Astrocyte of the cerebellum (primary cell): ENCODE results near the gene CALHM1.
"Not testable (repeated sequence)": the region's sequence is repeated elsewhere in the genome, so short reads cannot be mapped to it uniquely, and the experiment has no call there.

ENCODE experiments used
- DNase-seq: peaks from one replicate; pipeline ENCODE4 v3.0.0-alpha.2; 2011; ENCODE audit warnings: low read depth
- H3K4me3 ChIP-seq: 2 replicates; pipeline ENCODE4 v1.5.1; 2011; ENCODE audit warnings: mild to moderate bottlenecking, low read depth, low read length, moderate library complexity
- CTCF ChIP-seq: IDR thresholded peaks from 2 replicates; pipeline ENCODE4 v1.5.1; 2012; ENCODE audit warnings: low read length, low read depth, moderate library complexity, mild to moderate bottlenecking; ENCODE audit errors: missing control alignments
- in situ Hi-C: cut with HindIII; loops from 2 replicates; pipeline ENCODE4 v1.10.0; 2017; ENCODE audit warnings: low sequenced_read_pairs

Gene CALHM1

GRCh38 chr10:103427866-103428265 lies 30.8 kb downstream of the CALHM1 start:
- no peak for DNase-seq
- in situ Hi-C loops, result no loop called here
- H3K4me3 ChIP-seq, result no peak overlapping the region
- no peak for TF ChIP-seq CTCF

DNA sequence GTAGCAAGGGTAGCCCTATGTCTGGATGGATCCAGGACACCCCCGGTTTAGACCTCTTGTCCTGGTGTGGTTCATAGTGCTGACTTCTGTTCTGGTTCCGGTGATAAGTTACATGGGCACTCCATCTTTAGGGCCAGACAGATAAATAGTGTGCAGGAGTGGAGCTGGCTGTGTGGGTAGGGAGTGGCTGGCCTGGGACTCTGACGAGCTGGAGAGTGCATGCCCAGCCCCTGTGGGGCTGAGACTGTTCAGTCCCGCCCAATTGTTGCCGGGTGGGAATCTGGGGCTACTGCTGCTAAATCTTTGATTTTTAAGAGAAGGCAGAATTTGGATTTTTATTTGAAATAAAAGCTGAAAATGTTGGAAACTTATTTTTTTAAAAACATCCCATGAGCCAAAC lies 35.0 kb downstream of the CALHM1 start:
- in situ Hi-C loops, result no loop called here
- no peak for DNase-seq
- no peak overlapping the region for H3K4me3 ChIP-seq
- TF ChIP-seq CTCF, result no peak

GRCh38 chr10:103419101-103419500 lies 39.6 kb downstream of the CALHM1 start:
- TF ChIP-seq CTCF, result no peak
- in situ Hi-C loops, result loop anchor here (10.0 kb wide), 1 partner anchor 56 kb away; the partner anchor contains the start of gene CALHM3
- no peak overlapping the region for H3K4me3 ChIP-seq
- no peak for DNase-seq

GRCh38 chr10:103417601-103418000 lies 41.1 kb downstream of the CALHM1 start:
- no peak for TF ChIP-seq CTCF
- no peak for DNase-seq
- H3K4me3 ChIP-seq, result no peak overlapping the region
- in situ Hi-C loops, result loop anchor here (10.0 kb wide), 1 partner anchor 57 kb away; the partner anchor contains the start of gene CALHM3

DNA sequence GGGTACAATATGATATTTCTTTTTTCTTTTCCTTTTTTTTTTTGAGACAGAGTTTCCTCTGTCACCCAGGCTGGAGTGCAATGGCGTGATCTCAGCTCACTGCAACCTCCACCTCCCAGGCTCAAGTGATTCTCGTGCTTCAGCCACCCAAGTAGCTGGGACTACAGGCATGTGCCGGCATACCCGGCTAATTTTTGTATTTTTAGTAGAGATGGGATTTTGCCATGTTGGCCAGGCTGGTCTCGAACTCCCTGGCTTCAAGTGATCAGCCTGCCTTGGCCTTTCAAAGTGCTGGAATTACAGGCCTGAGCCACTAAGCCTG lies 41.6 kb downstream of the CALHM1 start:
- not testable (repeated sequence) for H3K4me3 ChIP-seq, DNase-seq
- in situ Hi-C loops, result loop anchor here (10.0 kb wide), 1 partner anchor 58 kb away; the partner anchor contains the start of gene CALHM3

DNA sequence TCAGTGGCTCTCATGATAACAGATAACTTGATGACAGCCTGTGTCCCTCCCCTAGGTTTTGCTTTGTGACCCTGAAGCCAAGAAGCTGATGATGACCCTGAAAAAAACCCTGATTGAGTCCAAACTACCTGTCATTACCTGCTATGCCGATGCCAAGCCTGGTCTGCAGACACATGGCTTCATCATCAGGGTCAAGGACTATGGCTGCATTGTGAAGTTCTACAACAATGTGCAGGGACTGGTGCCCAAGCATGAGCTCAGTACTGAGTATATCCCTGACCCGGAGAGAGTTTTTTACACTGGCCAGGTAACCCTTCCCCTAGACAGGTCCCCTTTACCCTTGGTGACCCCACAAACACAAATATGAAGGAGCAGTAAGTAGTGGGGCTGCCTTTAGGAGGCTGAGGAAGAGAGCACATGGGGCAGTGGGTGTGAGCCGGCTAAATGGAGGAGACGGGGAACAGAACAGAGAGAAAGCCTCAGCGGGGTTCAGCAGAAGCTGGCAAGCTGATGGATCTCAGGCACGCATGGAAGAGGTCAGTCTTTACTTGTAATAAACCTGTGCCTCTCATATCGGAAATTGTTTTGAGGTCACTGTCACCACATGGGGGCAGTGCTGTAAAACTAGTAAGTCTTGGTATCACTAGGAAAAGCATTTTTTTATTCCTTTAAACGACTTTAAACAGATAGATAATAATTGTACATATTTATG lies 42.1 kb downstream of the CALHM1 start:
- no peak overlapping the region for H3K4me3 ChIP-seq
- DNase-seq, result peak; percentile 50
- in situ Hi-C loops, result loop anchor here (10.0 kb wide), 1 partner anchor 58 kb away; the partner anchor contains the start of gene CALHM3
- peak; percentile 48 for TF ChIP-seq CTCF

DNA sequence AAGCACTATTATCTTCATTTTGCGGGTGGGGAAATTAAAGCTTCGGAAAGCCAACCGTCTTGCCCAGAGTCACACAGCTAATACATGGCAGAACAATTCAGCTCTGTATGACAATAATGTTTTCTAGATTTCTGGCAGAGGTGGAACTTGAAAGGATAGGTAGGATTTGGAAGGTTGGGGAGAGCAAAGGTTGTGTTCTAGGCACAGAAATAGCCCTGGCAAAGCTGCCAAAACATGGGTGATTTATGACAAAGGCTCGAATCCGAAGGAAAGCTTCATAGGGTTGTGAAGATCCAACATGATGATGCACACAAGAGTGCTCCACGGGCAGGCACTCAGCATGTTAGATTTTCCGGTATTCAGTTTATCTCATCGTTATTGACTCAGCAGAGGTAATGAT lies 43.1 kb downstream of the CALHM1 start:
- no peak overlapping the region for H3K4me3 ChIP-seq
- TF ChIP-seq CTCF, result no peak
- in situ Hi-C loops, result loop anchor here (10.0 kb wide), 1 partner anchor 59 kb away; the partner anchor contains the start of gene CALHM3
- no peak for DNase-seq
